ENCODE results near the gene CHN2.

Gene CHN2

DNA sequence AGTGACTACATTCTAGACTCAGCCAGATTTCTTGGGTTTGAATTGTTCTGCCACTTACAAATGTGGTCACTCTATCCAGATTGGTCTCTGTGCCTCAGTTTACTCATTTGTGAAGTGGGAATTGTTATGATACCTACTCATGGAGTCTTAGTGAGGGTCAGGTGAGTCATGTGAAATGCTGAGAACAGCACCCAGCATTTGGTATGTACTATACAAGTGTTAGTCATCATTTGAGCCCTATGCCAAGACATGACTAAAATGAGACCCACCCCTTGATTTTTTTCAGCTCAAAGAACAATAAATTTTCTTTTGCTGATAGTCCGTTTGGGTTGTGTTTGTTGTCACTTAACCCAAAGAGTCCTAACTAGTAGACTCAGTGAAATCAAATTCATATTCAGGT is 92.8 kb downstream of the CHN2 start:
- DNase-seq = no peak

DNA sequence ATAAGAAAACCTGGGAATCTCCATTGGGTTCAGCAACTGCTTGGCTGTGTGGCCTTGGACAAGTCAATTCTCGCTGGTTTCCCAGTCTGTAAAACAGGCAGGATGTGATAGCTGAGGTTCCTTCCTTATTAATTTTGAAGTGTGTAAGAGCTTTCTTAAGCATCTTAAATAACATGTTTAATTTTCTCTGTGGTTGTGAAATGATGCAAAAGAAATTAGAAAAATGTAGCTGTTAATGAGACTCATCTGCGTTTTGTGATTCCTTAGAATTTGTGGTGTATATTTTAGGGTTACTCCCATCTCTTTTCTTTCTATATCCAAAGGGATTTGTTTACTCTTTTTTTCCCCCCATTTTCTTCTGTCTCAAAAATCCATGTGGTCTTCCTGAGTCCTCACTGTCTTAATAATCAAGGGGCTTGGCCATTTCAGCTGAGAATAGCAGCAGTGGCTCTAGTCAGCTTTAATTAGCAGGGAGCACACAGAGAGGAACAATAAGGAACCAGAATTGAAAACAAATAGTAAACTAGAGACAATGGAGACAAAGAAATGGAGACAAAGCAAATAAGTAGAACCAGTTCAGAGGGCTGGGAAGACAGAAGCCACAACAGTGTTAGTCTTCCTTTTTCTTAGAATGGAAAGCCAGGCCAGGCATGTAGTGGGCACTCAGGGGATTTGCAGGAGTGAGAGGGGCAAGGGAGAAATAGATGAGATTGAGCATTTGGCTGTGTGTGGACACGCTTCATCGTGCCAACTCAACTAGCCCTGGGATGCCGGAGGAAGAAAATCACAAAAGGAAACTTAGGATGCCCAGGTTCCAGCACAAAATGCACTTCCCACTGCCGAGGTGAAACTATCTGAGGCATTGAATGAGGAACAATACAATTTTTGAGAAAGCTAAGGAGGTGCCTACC is 93.9 kb downstream of the CHN2 start:
- DNase-seq = peak; percentile 39 to 41

DNA sequence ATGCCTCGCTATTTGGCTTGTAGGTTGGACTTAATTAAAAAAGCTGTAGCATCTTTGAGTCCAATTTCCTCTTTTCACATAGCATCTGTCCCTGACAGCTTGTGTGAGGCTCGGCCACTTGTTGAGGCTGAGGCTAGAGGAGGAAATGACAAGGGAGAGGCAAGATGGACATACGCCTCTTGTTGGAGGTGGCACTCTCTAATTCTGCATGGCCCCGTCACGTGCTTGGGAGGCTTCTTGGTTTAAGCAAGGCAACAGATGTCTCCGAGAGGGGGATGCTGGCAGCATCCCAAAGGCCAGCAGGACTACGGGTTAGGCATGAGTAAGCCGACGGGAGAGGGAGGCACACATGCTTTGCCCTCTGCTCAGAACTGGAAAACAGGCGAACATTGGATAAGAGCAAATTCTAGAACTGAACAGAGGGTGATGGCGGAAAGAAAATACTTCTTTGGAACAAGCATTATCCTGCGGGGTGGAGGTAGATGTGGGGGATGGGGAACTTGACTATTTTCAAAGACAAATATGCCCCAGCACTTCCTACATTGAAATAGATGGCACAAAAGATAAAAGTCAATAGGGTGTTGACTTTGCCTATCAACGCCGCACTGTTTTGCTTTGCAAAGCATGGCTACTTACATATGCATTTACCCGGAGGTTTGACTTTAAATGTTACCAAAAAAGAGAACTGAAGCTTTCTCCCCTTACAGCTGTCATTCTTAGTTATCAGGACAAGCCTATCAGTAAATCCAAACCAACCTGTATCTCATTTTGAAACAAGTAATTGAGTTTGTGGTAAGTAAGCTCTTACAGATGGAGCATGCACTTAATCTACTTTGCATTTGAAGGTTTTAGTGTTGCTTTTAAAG is 94.8 kb downstream of the CHN2 start:
- DNase-seq = peak; percentile 20 to 38

GRCh38 chr7:29290829-29291228 is 96.3 kb downstream of the CHN2 start:
- no peak for DNase-seq

GRCh38 chr7:29291723-29292618 is 97.4 kb downstream of the CHN2 start:
- DNase-seq = no peak

DNA sequence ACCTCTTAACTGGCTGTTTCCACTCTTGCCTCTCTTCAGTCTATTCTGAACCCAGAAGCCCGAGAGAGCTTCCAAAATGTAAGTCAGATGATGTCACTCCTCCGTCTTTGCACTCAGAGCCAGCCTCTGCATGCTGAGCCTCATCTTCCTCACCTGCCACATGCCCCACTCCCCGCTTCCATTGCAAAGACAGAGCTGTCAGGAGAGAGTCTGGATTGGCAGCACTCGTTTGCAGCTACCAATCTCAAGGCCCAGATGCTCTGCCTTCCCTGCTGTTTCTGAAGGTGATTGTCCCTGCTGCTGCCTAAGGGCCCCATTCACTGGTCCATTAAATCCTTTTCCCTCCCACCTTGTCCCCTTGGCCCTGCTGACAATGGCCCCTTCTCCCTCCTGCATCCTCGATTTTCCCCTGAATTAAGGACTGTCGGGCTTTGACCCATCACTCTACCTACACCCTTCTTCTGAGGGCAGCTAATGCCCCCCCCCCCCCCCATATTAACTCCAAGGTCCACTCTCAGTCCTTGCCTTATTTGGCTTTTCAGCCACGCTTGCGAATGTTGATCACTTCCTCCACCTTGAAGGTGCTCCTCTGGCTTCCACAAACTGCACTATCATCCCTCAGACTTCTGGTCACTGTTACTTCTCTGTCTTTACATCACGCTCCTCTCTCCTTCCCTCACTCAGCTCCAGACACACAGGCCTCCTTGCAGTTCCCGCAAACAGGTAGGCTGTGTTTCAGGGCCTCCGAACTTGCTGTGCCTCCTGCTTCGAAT is 98.5 kb downstream of the CHN2 start:
- DNase-seq = no peak

GRCh38 chr7:29296421-29296820 is 101.8 kb downstream of the CHN2 start:
- DNase-seq = no peak

GRCh38 chr7:29297194-29297890 is 102.8 kb downstream of the CHN2 start:
- peak; percentile 71 to 74 for DNase-seq

GRCh38 chr7:29299086-29299485 is 104.5 kb downstream of the CHN2 start:
- DNase-seq = no peak

- DNase-seq = no peak
Observed at GRCh38 chr7:29300026-29300480, 105.5 kb downstream of the CHN2 start.

GRCh38 chr7:29300649-29301048 is 106.1 kb downstream of the CHN2 start:
- DNase-seq = no peak

GRCh38 chr7:29302666-29303395 is 108.3 kb downstream of the CHN2 start:
- DNase-seq = no peak

DNA sequence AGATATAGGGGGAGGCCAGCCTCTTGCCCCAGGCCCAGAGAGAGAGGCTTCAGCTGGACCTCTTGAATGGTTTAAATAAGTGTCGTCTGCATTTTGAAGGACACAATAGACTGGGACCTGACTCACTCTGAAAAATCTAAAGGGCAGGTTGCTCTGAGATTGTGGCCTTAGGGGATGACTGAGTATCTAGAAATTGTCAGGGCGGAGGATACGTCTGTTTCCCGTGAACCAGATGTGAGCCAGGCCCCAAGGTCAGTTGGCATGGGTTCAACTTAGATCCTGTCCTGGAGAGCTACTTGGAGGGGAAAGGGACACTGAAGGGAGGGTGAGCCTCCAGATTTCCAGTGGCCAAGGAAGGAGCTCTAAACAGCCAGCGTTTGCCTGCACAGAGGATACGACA is 110.2 kb downstream of the CHN2 start:
- DNase-seq = no peak

GRCh38 chr7:29306319-29306991 is 111.9 kb downstream of the CHN2 start:
- no peak for DNase-seq

DNA sequence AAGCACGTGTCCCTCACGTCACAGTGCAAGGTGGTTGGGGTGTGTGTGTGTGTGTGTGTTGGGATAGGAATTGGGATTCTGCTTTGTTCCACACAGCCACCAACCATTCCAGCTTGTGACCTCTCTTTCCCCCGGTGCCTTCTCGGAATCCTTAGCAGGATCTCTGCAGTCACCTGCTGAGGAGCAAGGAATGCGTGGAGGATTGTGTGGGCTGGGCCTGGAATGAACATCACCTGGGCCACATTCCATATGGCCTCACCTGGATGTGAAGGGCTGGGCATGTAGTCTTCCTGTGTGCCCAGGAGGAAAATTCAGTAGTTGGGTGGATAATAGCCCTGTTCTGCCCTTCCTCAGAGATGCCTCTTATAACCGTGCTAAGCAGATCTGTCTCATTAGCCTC is 113.8 kb downstream of the CHN2 start:
- no peak for DNase-seq

DNA sequence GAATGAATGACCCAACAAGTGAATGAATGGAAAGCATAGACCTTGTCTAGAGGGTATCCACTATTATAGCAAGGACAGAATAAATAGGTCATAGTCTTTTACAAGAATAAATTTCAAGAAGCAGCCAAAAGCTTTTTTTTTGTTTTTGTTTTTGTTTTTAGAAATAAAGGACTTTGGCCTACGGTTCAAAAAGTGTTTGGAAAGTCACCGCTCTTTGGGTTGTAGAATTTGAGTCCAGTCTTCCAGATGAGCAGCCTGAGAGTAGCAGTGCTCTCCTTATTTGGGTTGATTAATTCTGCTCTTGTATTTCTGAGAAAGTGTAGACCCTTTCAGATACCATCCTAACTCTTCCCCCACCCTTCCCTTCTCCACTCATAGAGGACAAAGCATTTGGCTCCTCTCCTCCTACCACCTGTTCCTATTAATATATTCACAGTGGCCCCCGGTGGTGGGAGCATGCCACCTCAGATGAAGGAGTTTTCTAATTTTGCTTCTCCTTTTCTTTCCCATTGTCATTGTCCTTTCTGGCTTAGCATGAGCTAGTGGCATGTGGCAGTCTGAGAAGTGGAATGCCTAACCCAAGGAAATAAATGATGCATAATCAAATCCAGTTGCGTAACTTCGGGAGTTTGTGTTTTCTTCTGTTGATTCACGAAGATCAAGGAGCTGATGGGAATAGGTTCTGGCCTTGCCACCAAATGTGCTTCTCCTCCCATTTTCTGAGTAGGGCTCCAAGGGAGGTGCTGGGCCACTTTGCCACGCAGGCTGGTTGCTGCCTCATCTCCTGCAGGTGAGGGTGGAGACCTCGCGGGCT is 114.7 kb downstream of the CHN2 start:
- no peak for DNase-seq

- no peak for DNase-seq
Observed at GRCh38 chr7:29310625-29311024, 116.0 kb downstream of the CHN2 start.

DNA sequence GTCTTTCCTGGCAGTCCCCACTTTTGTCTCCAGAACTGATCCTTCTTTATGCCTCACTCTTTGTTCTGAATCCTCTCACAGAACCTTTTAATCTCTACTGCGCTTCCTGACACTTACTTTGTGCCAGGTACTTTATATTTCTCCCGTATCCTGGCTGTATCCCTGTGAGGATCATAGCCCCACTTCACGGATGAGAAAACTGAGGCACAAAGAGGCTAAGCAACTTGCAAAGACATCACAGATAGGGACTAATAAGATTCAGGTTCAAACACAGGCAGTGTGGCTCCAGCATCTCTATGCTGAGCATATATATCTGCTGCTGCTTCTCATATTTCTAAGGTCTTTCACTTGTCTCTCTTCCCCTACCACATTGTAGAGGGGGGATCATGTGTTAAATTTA is 116.7 kb downstream of the CHN2 start:
- no peak for DNase-seq

GRCh38 chr7:29314148-29314547 is 119.6 kb downstream of the CHN2 start:
- DNase-seq = no peak

Measured in NCI-H1930 (cell line).